UCSD-AML1 (cell line): Measurements from ENCODE around the gene SGMS1.
A peak's percentile ranks its signal among the peaks of the same experiment; 100 is the strongest.

Experiments
- DNase-seq: peaks from one replicate; lab custom pipeline; 2025; ENCODE audit not compliant: unreplicated experiment; lab: John Stamatoyannopoulos, UW

The SGMS1 gene

DNA sequence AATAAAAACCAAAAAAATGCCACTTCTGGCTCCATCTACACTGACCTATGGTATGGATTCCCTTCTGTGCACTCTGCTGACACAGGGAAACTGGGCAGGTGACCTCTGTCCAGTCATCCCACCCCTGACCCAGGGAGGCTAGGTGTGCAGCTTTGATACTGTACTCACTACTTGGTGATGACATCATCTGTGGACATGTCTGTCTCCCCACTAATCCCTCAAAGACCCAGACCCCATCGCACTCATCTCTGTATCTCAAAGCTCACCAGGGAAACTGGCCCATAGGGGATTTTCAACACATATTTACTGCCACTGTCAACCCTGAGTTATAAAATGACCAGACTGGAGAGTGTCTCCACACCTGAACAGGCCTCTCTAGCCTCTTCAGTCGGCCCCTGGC lies 10.6 kb downstream of the SGMS1 start:
- no peak for DNase-seq

GRCh38 chr10:50610368-50610767 lies 13.4 kb downstream of the SGMS1 start:
- no peak for DNase-seq

DNA sequence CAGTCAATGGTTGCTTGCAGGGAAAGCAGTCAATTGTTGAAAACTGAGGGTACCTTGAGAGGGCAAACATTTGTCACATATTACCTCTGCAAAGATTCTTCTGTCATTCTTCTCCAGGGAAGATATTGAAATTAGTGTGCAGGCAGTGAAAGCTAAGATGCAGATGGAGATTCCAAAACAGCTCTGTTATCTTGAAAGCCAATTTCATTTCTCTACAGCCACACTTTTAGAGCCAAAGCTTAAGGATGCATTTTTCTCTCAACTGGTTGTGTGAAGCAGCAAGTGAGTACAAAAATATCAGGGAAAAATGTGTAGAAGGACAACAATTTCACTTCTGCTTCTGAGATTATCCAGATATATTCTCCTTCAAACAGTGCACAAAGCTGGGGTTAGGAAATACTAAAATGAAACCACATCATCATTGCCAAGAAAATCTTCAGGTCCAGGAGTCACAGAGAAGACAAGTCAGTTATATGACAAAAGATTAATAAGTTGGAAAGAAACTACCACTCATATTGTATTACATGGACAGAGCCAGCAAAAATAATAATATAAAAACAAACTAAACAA lies 16.3 kb downstream of the SGMS1 start:
- no peak for DNase-seq

- no peak for DNase-seq
Observed at GRCh38 chr10:50605951-50606270, 17.8 kb downstream of the SGMS1 start.

- DNase-seq: no peak
Observed at GRCh38 chr10:50605269-50605950, 18.3 kb downstream of the SGMS1 start.

DNA sequence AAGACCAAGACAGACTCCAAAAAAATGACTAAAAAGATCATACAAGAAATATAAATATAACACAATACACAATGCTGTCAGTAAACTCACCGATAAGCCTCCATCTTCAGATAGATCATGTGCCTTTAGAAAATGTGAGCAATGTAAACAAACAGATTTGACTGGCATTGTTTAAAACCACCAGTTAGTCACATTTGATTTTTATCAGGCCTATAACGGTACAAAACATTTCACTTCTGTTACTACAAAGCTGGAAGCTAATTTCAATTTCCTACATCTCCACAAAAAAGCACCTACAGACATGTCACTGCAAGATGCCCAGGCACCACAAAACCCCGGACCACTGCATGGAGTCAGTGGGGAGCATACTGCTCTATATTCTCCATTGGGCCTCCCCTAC lies 18.9 kb downstream of the SGMS1 start:
- no peak for DNase-seq

- DNase-seq: peak; percentile 15
Observed at GRCh38 chr10:50604049-50604640, 19.6 kb downstream of the SGMS1 start.

DNA sequence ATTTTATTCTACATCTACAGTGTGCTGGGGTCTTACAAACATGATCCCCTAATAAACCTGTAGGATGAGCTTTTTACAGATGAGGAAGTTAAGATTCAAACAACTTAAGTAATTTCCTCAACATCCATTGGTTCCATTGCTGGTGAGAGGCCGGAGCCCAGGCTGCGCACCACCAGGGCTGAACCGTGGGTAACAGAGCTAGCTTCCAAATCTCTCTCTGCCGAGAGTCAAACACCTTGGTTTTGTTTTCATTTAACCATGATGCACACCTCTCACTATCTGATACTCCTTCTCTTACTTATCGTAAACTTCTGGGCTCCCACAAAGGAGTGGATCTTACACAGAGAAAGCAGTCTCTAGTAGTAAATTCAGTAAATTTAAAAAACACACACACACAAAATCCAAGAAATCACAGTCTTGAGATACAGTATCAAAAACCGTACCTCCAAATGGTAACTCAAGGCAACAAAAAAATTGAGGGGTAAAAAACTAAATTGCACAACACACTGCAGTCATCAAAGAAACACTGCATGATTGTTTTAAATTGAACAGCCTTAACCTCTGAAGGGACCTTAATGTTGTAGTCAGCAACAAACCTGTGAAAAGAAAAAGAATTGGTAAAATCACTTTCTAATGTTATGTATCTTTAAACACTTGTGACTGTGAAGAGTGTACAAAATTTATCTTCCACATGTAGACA lies 20.5 kb downstream of the SGMS1 start:
- no peak for DNase-seq

- no peak for DNase-seq
Observed at GRCh38 chr10:50601974-50602373, 21.8 kb downstream of the SGMS1 start.

DNA sequence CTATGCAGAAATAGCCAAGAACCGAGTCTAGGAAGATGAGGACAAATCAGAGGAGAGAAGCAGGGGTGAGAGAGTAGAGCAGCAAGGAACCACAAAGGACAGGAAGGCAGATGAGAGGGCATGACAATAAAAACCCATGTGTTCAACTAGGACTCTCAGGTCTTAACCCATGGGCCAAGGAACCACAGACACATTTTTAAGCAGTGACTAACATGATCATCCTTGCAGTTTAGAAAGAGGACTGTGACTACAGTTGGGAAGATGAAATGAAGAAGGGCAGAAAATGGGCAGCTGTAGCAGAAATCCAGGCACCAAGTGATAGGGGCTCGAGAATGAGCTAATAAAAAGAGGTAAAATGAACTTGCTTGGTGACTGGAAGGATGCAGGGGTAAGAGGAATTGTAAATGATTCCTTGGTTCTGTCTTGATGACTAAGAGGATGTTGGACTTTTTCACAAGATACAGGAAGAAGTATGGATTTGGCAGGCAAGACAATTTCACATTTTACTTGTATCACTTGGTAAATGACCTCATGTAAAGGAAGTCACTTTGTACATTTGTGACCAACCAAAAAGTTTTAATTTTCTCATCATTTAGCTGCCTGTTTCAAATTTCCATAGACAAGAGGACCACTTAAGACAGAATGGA lies 22.8 kb downstream of the SGMS1 start:
- DNase-seq: no peak

DNA sequence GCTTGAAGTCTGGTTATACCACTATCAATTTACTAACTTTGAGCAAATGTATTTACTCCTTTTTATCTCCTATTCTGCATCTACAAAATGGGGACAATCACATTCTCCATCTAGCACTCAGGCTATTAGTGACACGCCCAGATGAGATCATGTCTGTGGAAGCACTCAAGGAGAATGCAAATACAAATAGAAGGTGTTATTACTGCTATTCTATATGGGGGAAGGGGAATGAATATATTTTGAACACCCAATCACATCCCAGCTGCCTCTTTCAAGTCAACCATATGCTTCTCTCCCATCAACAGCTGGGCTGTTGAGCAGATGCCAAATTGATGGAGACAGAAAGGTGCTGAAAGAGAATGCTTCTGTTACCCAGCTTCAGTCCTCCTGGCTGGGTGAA lies 23.5 kb downstream of the SGMS1 start:
- DNase-seq: no peak

- DNase-seq: no peak
Observed at GRCh38 chr10:50596897-50597296, 26.9 kb downstream of the SGMS1 start.

DNA sequence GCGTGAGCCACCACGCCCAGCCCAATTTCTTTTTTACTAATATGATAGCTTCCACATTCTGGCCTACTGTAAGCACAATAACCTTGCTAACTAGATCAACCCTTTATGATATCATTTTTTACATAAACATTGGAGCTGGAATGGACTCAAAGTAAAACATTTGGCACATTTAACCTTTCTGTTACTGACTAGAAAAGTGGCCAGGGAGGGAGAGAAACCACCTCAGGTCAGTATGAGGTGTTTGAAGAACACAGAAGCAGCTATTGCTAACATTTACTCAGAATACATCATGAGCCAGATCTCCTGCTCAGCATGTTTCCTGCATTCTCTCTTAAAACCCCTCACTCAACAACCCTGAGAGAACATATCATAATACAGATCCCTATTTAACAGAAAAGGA lies 27.3 kb downstream of the SGMS1 start:
- DNase-seq: no peak

- no peak for DNase-seq
Observed at GRCh38 chr10:50595785-50596184, 28.0 kb downstream of the SGMS1 start.

GRCh38 chr10:50593523-50594376 lies 30.0 kb downstream of the SGMS1 start:
- DNase-seq: no peak

DNA sequence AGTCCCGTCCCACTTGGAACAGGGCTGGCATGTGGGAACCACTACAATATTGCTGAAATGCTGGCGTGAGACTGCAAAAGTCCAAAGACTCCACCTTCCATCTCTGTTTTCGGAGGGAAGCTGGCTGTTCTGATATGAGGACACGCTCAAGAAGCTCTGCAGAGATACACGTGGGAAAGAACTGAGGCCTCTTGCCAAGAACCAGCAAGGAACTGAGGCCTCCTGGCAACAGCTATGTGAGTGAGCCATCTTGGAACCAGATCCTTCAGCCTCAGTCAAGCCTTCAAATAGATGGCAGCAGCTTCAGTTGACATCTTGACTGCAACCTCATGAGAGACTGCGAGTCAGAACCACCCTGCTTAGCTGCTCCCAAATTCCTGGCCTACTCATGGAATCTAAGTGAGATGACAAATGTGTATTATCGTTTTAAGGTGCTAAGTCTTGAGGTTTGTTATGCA lies 30.8 kb downstream of the SGMS1 start:
- no peak for DNase-seq

GRCh38 chr10:50590935-50591334 lies 32.8 kb downstream of the SGMS1 start:
- no peak for DNase-seq

GRCh38 chr10:50586740-50587088 lies 37.0 kb downstream of the SGMS1 start:
- DNase-seq: no peak

DNA sequence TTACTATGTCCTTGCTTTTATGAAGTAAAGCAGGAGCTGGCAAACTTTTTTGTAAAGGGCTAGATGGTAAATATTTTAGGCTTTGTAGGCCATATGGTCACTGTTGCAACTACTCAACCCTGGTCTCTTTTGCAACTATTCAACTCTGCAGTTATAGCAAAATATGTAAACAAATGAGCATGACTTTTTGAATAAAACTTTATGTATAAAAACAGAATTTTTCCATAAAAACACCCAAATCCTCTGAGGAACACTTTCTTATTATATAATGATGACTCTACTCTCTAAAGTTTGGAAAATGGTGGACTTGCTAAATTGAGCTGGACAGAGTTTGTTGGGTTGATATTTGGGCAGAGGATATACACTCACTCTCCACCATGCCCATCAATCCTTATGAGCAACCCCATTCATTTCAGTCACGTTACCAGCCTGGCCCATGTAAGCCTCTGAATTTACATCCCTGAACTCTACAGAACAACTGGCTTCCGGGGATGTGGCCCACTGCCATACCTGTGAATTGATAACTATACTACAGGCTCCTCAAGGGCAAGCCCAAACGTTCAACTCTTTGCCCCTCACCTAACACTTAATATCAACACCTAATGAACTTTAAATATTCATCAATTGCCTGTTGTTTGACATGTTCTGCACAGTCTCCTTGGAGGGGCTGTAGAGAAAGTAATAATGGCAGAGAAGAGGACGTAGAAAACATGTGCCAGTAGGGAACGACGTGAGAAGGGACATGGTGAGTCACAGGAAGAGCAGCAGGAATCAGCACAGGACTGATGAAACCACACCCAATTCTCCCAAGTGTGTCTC lies 37.6 kb downstream of the SGMS1 start:
- DNase-seq: no peak
